ENCODE data around the gene PRRG4.

DNA sequence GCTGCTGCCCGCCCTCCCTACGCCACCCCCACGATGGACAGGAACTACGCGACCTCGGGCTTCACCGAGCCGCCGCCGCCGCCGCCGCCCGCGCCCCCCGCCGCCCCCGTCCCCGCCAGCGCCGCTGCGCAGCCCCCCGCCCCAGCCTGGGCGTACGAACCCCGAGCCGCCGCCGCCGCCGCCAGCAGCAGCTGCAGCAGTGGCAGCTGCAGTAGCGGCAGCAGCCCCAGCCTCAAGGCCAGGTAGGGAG is 63.3 kb downstream of the PRRG4 start:
- TF ChIP-seq POLR2AphosphoS5 (IDR thresholded peaks at IDR 0.05; ENCODE audit: low read depth) (no peak), SPI1 (IDR thresholded peaks at IDR 0.05; ENCODE audit: borderline replicate concordance, low read depth) (no peak), GABPA (IDR thresholded peaks at IDR 0.05; ENCODE audit: low read depth) (no peak)
- TF ChIP-seq, protein P1, sequence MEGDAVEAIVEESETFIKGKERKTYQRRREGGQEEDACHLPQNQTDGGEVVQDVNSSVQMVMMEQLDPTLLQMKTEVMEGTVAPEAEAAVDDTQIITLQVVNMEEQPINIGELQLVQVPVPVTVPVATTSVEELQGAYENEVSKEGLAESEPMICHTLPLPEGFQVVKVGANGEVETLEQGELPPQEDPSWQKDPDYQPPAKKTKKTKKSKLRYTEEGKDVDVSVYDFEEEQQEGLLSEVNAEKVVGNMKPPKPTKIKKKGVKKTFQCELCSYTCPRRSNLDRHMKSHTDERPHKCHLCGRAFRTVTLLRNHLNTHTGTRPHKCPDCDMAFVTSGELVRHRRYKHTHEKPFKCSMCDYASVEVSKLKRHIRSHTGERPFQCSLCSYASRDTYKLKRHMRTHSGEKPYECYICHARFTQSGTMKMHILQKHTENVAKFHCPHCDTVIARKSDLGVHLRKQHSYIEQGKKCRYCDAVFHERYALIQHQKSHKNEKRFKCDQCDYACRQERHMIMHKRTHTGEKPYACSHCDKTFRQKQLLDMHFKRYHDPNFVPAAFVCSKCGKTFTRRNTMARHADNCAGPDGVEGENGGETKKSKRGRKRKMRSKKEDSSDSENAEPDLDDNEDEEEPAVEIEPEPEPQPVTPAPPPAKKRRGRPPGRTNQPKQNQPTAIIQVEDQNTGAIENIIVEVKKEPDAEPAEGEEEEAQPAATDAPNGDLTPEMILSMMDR (IDR thresholded peaks at IDR 0.05; ENCODE audit: insufficient read depth, low read length), result no peak
- TF ChIP-seq, protein P2, sequence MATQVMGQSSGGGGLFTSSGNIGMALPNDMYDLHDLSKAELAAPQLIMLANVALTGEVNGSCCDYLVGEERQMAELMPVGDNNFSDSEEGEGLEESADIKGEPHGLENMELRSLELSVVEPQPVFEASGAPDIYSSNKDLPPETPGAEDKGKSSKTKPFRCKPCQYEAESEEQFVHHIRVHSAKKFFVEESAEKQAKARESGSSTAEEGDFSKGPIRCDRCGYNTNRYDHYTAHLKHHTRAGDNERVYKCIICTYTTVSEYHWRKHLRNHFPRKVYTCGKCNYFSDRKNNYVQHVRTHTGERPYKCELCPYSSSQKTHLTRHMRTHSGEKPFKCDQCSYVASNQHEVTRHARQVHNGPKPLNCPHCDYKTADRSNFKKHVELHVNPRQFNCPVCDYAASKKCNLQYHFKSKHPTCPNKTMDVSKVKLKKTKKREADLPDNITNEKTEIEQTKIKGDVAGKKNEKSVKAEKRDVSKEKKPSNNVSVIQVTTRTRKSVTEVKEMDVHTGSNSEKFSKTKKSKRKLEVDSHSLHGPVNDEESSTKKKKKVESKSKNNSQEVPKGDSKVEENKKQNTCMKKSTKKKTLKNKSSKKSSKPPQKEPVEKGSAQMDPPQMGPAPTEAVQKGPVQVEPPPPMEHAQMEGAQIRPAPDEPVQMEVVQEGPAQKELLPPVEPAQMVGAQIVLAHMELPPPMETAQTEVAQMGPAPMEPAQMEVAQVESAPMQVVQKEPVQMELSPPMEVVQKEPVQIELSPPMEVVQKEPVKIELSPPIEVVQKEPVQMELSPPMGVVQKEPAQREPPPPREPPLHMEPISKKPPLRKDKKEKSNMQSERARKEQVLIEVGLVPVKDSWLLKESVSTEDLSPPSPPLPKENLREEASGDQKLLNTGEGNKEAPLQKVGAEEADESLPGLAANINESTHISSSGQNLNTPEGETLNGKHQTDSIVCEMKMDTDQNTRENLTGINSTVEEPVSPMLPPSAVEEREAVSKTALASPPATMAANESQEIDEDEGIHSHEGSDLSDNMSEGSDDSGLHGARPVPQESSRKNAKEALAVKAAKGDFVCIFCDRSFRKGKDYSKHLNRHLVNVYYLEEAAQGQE (IDR thresholded peaks at IDR 0.05; ENCODE audit: insufficient replicate concordance, low read depth), result no peak

Data from HL-60 (cell line).